Esophagus squamous epithelium (tissue), 4 donors: ENCODE measurements around the gene TMEM38A.

Experiments used
- CTCF ChIP-seq, 6 experiments: fragments of 450-650 bp in 4 of 6; fragments of 200-600 bp in 2 of 6; sonication (generic) in 2 of 6; IDR thresholded peaks; one replicate each; pipeline ENCODE4 v1.5.1; 2016 to 2019; ENCODE audit warnings: antibody characterized with exemption in 6 of 6, mild to moderate bottlenecking in 4 of 6, moderate library complexity in 4 of 6
- POLR2A ChIP-seq, 4 donors: fragments of 450-650 bp; IDR thresholded peaks; one replicate each; pipeline ENCODE4 v1.6.1; 2017; ENCODE audit warnings: antibody characterized with exemption in 4 of 4, mild to moderate bottlenecking in 4 of 4, moderate library complexity in 3 of 4

- TF ChIP-seq CTCF (IDR thresholded peaks at IDR 0.05) (no peak), POLR2A (IDR thresholded peaks at IDR 0.05) (no peak)
Observed at GRCh38 chr19:16736709-16737108, 75.8 kb downstream of the TMEM38A start.
